Trophoblast cell (in vitro differentiated cells and primary cell): ENCODE data around the gene MUC6.

Experiments
- DNase-seq, 2 donors: peaks; one replicate each; pipeline ENCODE4 v3.0.0-alpha.2; 2016
- H2AFZ ChIP-seq: 2 replicates; pipeline ENCODE4 v1.6.1; 2013; ENCODE audit warnings: low read length, moderate library complexity, mild to moderate bottlenecking; ENCODE audit not compliant: insufficient read depth, poor library complexity
- H2AK5ac ChIP-seq: 2 replicates; pipeline ENCODE4 v1.6.1; 2013; ENCODE audit warnings: mild to moderate bottlenecking, low read length
- H2BK120ac ChIP-seq: 2 replicates; pipeline ENCODE4 v1.6.1; 2013; ENCODE audit warnings: low read length, mild to moderate bottlenecking, moderate library complexity; ENCODE audit not compliant: insufficient read depth, poor library complexity
- H2BK12ac ChIP-seq: 2 replicates; pipeline ENCODE4 v1.6.1; 2013; ENCODE audit warnings: mild to moderate bottlenecking, low read length, moderate library complexity
- H2BK5ac ChIP-seq: 2 replicates; pipeline ENCODE4 v1.6.1; 2013; ENCODE audit warnings: low read length, low read depth, moderate library complexity, mild to moderate bottlenecking; ENCODE audit not compliant: poor library complexity
- H3K14ac ChIP-seq: 2 replicates; pipeline ENCODE4 v1.6.1; 2013; ENCODE audit warnings: mild to moderate bottlenecking, low read length
- H3K18ac ChIP-seq: 2 replicates; pipeline ENCODE4 v1.6.1; 2013; ENCODE audit warnings: mild to moderate bottlenecking, low read length
- H3K23ac ChIP-seq: 2 replicates; pipeline ENCODE4 v1.6.1; 2013; ENCODE audit warnings: low read length
- H3K27ac ChIP-seq: 2 replicates; pipeline ENCODE4 v1.5.1; 2013; ENCODE audit warnings: low read depth, mild to moderate bottlenecking, inconsistent platforms, low read length, moderate library complexity
- H3K27me3 ChIP-seq: 2 replicates; pipeline ENCODE4 v1.6.1; 2013; ENCODE audit warnings: inconsistent platforms, mild to moderate bottlenecking, low read length, moderate library complexity; ENCODE audit not compliant: insufficient read depth
- H3K36me3 ChIP-seq, 2 experiments: 1 replicate in 1 of 2; 2 replicates in 1 of 2; pipeline ENCODE4 v1.6.1; 2013; ENCODE audit warnings: low read length in 2 of 2, mild to moderate bottlenecking in 2 of 2, moderate library complexity in 1 of 2; ENCODE audit not compliant: insufficient read depth in 2 of 2, control insufficient read depth in 1 of 2
- H3K4ac ChIP-seq: 2 replicates; pipeline ENCODE4 v1.6.1; 2013; ENCODE audit warnings: low read depth, mild to moderate bottlenecking, low read length, moderate library complexity
- H3K4me1 ChIP-seq, 2 experiments: 1 replicate in 1 of 2; 2 replicates in 1 of 2; pipeline ENCODE4 v1.6.1; 2013; ENCODE audit warnings: low read length in 2 of 2, mild to moderate bottlenecking in 2 of 2, moderate library complexity in 1 of 2; ENCODE audit not compliant: insufficient read depth in 2 of 2, control insufficient read depth in 1 of 2
- H3K4me2 ChIP-seq: 2 replicates; pipeline ENCODE4 v1.6.1; 2013; ENCODE audit warnings: inconsistent platforms, mild to moderate bottlenecking, low read length, moderate library complexity
- H3K4me3 ChIP-seq: 2 replicates; pipeline ENCODE4 v1.5.1; 2013; ENCODE audit warnings: mild to moderate bottlenecking, low read depth, low read length, inconsistent platforms
- H3K79me1 ChIP-seq: one replicate; pipeline ENCODE4 v1.6.1; 2013; ENCODE audit warnings: low read length
- H3K79me2 ChIP-seq: 2 replicates; pipeline ENCODE4 v1.6.1; 2013; ENCODE audit warnings: low read length, mild to moderate bottlenecking; ENCODE audit not compliant: control insufficient read depth, insufficient read depth, poor library complexity
- H3K9ac ChIP-seq: 2 replicates; pipeline ENCODE4 v1.6.1; 2013; ENCODE audit warnings: mild to moderate bottlenecking, low read length
- H3K9me3 ChIP-seq: 2 replicates; pipeline ENCODE4 v1.6.1; 2013; ENCODE audit warnings: low read depth, mild to moderate bottlenecking, control low read depth, inconsistent platforms, low read length; ENCODE audit not compliant: insufficient read depth
- H4K12ac ChIP-seq: 2 replicates; pipeline ENCODE4 v1.6.1; 2013; ENCODE audit warnings: low read depth, mild to moderate bottlenecking, low read length, moderate library complexity
- H4K8ac ChIP-seq: 2 replicates; pipeline ENCODE4 v1.6.1; 2013; ENCODE audit warnings: low read depth, mild to moderate bottlenecking, low read length, moderate library complexity
- H4K91ac ChIP-seq: one replicate; pipeline ENCODE4 v1.6.1; 2013; ENCODE audit warnings: low read depth, mild to moderate bottlenecking, low read length, moderate library complexity
- WGBS: extraction: QIAGEN DNeasy Blood & Tissue Kit; methylation state at CpG from one replicate; pipeline ENCODE4 v1.1.7; 2013; ENCODE audit warnings: missing lambda C conversion rate; ENCODE audit not compliant: insufficient read length, insufficient coverage; ENCODE audit errors: extremely low coverage; 5-methylcytosine and 5-hydroxymethylcytosine counted together

The MUC6 gene

GRCh38 chr11:1074244-1075221 is 38.0 kb upstream of the MUC6 start, which contains the start of gene MUC2:
Gene MUC2, plus strand, starts transcription at chr11:1074874.
- Histone ChIP-seq H3K4me3 (no peak within 1 kb of the TSS), H3K27ac (no peak within 1 kb of the TSS), H2BK120ac (no peak within 1 kb of the TSS), H2BK5ac (no peak within 1 kb of the TSS), H2AK5ac (no peak within 1 kb of the TSS), H2AFZ (no peak within 1 kb of the TSS), H3K14ac (no peak within 1 kb of the TSS), H3K9me3 (no peaks in the 10 kb centered on the region), H3K79me1 (no peaks in the 10 kb centered on the region), H4K8ac (no peak within 1 kb of the TSS), H3K23ac (no peak within 1 kb of the TSS), H3K18ac (no peak within 1 kb of the TSS), H3K79me2 (no peaks in the 10 kb centered on the region), H3K9ac (no peak within 1 kb of the TSS), H3K27me3 (no peaks in the 10 kb centered on the region), H3K36me3 (no peaks in the 10 kb centered on the region), H2BK12ac (no peak within 1 kb of the TSS), H4K12ac (no peak within 1 kb of the TSS), H3K4me1 (peaks cover 0 to 2% of the 10 kb centered on the region in 2 experiments), H3K4ac (no peak within 1 kb of the TSS), H3K4me2 (no peak within 1 kb of the TSS), H4K91ac (no peak within 1 kb of the TSS)
- WGBS: no CpG with 5 or more reads among the region's 32 CpGs
- DNase-seq: no peak

- Histone ChIP-seq H4K91ac (no peak overlapping the region), H3K9me3 (no peaks in the 10 kb centered on the region), H3K27me3 (no peaks in the 10 kb centered on the region), H3K27ac (no peak overlapping the region), H3K4ac (no peak overlapping the region), H4K12ac (no peak overlapping the region), H3K9ac (no peak overlapping the region), H2BK12ac (no peak overlapping the region), H2BK120ac (no peak overlapping the region), H2BK5ac (no peak overlapping the region), H2AFZ (no peak overlapping the region), H3K14ac (no peak overlapping the region), H3K4me2 (no peak overlapping the region), H4K8ac (no peak overlapping the region), H3K79me1 (no peaks in the 10 kb centered on the region), H3K4me3 (no peak overlapping the region), H2AK5ac (no peak overlapping the region), H3K36me3 (no peaks in the 10 kb centered on the region), H3K79me2 (no peaks in the 10 kb centered on the region), H3K4me1 (peaks cover 0 to 2% of the 10 kb centered on the region in 2 experiments), H3K18ac (no peak overlapping the region), H3K23ac (no peak overlapping the region)
- DNase-seq: no peak
- no CpG with 5 or more reads among the region's 11 CpGs for WGBS
Measured at GRCh38 chr11:1073851-1074243, 37.3 kb upstream of the MUC6 start.

GRCh38 chr11:1073261-1073724 is 36.8 kb upstream of the MUC6 start:
- Histone ChIP-seq H3K79me2 (no peaks in the 10 kb centered on the region), H2BK12ac (no peak overlapping the region), H3K23ac (no peak overlapping the region), H3K4me2 (no peak overlapping the region), H2AFZ (no peak overlapping the region), H4K12ac (no peak overlapping the region), H3K79me1 (no peaks in the 10 kb centered on the region), H4K8ac (no peak overlapping the region), H2BK120ac (no peak overlapping the region), H4K91ac (no peak overlapping the region), H3K27me3 (no peaks in the 10 kb centered on the region), H3K9me3 (no peaks in the 10 kb centered on the region), H3K9ac (no peak overlapping the region), H3K14ac (no peak overlapping the region), H2BK5ac (no peak overlapping the region), H3K27ac (no peak overlapping the region), H3K4me1 (peaks cover 0 to 2% of the 10 kb centered on the region in 2 experiments), H3K4ac (no peak overlapping the region), H3K4me3 (no peak overlapping the region), H2AK5ac (no peak overlapping the region), H3K18ac (no peak overlapping the region), H3K36me3 (no peaks in the 10 kb centered on the region)
- DNase-seq: no peak
- WGBS: no CpG with 5 or more reads among the region's 13 CpGs

- Histone ChIP-seq H3K9me3 (no peaks in the 10 kb centered on the region), H2BK12ac (no peak overlapping the region), H3K4me1 (peaks cover 0 to 2% of the 10 kb centered on the region in 2 experiments), H3K18ac (no peak overlapping the region), H2AK5ac (no peak overlapping the region), H4K91ac (no peak overlapping the region), H3K9ac (no peak overlapping the region), H3K36me3 (no peaks in the 10 kb centered on the region), H3K79me1 (no peaks in the 10 kb centered on the region), H3K27ac (no peak overlapping the region), H4K8ac (no peak overlapping the region), H2BK120ac (no peak overlapping the region), H2AFZ (no peak overlapping the region), H3K79me2 (no peaks in the 10 kb centered on the region), H3K4me2 (no peak overlapping the region), H3K14ac (no peak overlapping the region), H3K4ac (no peak overlapping the region), H3K27me3 (no peaks in the 10 kb centered on the region), H3K23ac (no peak overlapping the region), H3K4me3 (no peak overlapping the region), H4K12ac (no peak overlapping the region), H2BK5ac (no peak overlapping the region)
- no peak for DNase-seq
- no CpG with 5 or more reads among the region's 9 CpGs for WGBS
Measured at GRCh38 chr11:1072821-1073231, 36.3 kb upstream of the MUC6 start.
